SK-N-MC (cell line): Measurements from ENCODE around the gene ITPR2.

Experiments
- DNase-seq: peaks from one replicate; pipeline ENCODE4 v3.0.0-alpha.2; 2011; ENCODE audit warnings: low read depth, low spot score
- H3K27ac ChIP-seq: fragments of 200-600 bp; sonication (generic); 2 replicates; pipeline ENCODE4 v1.5.1; 2016; ENCODE audit warnings: mixed run types
- H3K36me3 ChIP-seq: fragments of 200-600 bp; sonication (generic); 2 replicates; pipeline ENCODE4 v1.6.1; 2017; ENCODE audit warnings: antibody characterized with exemption, low read length, mixed read lengths; ENCODE audit not compliant: insufficient read depth
- H3K4me3 ChIP-seq: fragments of 200-600 bp; sonication (generic); 2 replicates; pipeline ENCODE4 v1.5.1; 2016
- H3K9ac ChIP-seq: fragments of 200-600 bp; sonication (generic); 2 replicates; pipeline ENCODE4 v1.8.0; 2017; ENCODE audit warnings: mixed run types, mixed read lengths; ENCODE audit not compliant: insufficient read length
- H3K9me3 ChIP-seq: fragments of 200-600 bp; sonication (generic); 2 replicates; pipeline ENCODE4 v1.6.1; 2017; ENCODE audit warnings: low read depth, mild to moderate bottlenecking, antibody characterized with exemption, low read length, moderate library complexity, mixed read lengths
- EZH2 ChIP-seq: fragments of 200-600 bp; sonication (generic); IDR thresholded peaks from one replicate; pipeline ENCODE4 v1.6.1; 2017; ENCODE audit warnings: antibody characterized with exemption
- FOXP2 ChIP-seq: optimal IDR thresholded peaks from 2 replicates; pipeline ENCODE3; 2011; ENCODE audit warnings: mild to moderate bottlenecking, moderate library complexity; ENCODE audit not compliant: insufficient read depth; ENCODE audit errors: extremely low read length, control extremely low read depth
- POLR2AphosphoS5 ChIP-seq: IDR thresholded peaks from 2 replicates; pipeline ENCODE4 v1.6.1; 2012; ENCODE audit warnings: mild to moderate bottlenecking, low read depth, low read length, borderline replicate concordance

Gene ITPR2

GRCh38 chr12:26389343-26389742 lies 443.7 kb downstream of the ITPR2 start:
- no peak for DNase-seq

GRCh38 chr12:26384536-26384935 lies 448.5 kb downstream of the ITPR2 start:
- no peaks in the 10 kb centered on the region for H3K9me3 ChIP-seq
- TF ChIP-seq POLR2AphosphoS5: no peak
- no peak for TF ChIP-seq EZH2
- TF ChIP-seq FOXP2: no peak
- H3K4me3 ChIP-seq: no peak overlapping the region
- no peaks in the 10 kb centered on the region for H3K36me3 ChIP-seq
- H3K9ac ChIP-seq: no peak overlapping the region
- DNase-seq: no peak
- no peak overlapping the region for H3K27ac ChIP-seq

More at GRCh38 chr12:26389343-26389742, 443.7 kb downstream of the ITPR2 start:
- no peak overlapping the region for H3K4me3 ChIP-seq
- H3K27ac ChIP-seq: no peak overlapping the region
- H3K9me3 ChIP-seq: no peaks in the 10 kb centered on the region
- no peaks in the 10 kb centered on the region for H3K36me3 ChIP-seq
- H3K9ac ChIP-seq: no peak overlapping the region
- no peak for TF ChIP-seq EZH2
- no peak for TF ChIP-seq FOXP2
- TF ChIP-seq POLR2AphosphoS5: no peak

- Histone ChIP-seq H3K9me3 (no peaks in the 10 kb centered on the region), H3K9ac (no peak overlapping the region), H3K36me3 (no peaks in the 10 kb centered on the region), H3K4me3 (no peak overlapping the region), H3K27ac (no peak overlapping the region)
- TF ChIP-seq POLR2AphosphoS5 (no peak), FOXP2 (no peak), EZH2 (no peak)
- DNase-seq: no peak
Measured at GRCh38 chr12:26383041-26383440, 450.0 kb downstream of the ITPR2 start.

GRCh38 chr12:26380897-26381296 lies 452.1 kb downstream of the ITPR2 start:
- Histone ChIP-seq H3K9me3 (no peaks in the 10 kb centered on the region), H3K27ac (no peak overlapping the region), H3K4me3 (no peak overlapping the region), H3K36me3 (no peaks in the 10 kb centered on the region), H3K9ac (no peak overlapping the region)
- no peak for TF ChIP-seq EZH2
- TF ChIP-seq POLR2AphosphoS5: no peak
- TF ChIP-seq FOXP2: no peak
- no peak for DNase-seq

- Histone ChIP-seq H3K36me3 (no peaks in the 10 kb centered on the region), H3K27ac (no peak overlapping the region), H3K9me3 (no peaks in the 10 kb centered on the region), H3K9ac (no peak overlapping the region), H3K4me3 (no peak overlapping the region)
- TF ChIP-seq FOXP2: no peak
- TF ChIP-seq POLR2AphosphoS5: no peak
- no peak for TF ChIP-seq EZH2
- no peak for DNase-seq
Measured at GRCh38 chr12:26379777-26380467, 453.1 kb downstream of the ITPR2 start.

GRCh38 chr12:26378711-26379110 lies 454.3 kb downstream of the ITPR2 start:
- no peak overlapping the region for H3K4me3 ChIP-seq
- H3K36me3 ChIP-seq: no peaks in the 10 kb centered on the region
- no peak for TF ChIP-seq EZH2
- H3K27ac ChIP-seq: no peak overlapping the region
- DNase-seq: no peak
- H3K9me3 ChIP-seq: no peaks in the 10 kb centered on the region
- H3K9ac ChIP-seq: no peak overlapping the region

GRCh38 chr12:26374934-26375680 lies 457.9 kb downstream of the ITPR2 start:
- Histone ChIP-seq H3K9me3 (no peaks in the 10 kb centered on the region), H3K36me3 (no peaks in the 10 kb centered on the region), H3K4me3 (no peak overlapping the region), H3K9ac (no peak overlapping the region), H3K27ac (no peak overlapping the region)
- no peak for TF ChIP-seq EZH2
- no peak for TF ChIP-seq FOXP2
- TF ChIP-seq POLR2AphosphoS5: no peak
- DNase-seq: no peak

- TF ChIP-seq EZH2: no peak
- TF ChIP-seq POLR2AphosphoS5: no peak
- no peak for TF ChIP-seq FOXP2
Measured at GRCh38 chr12:26373606-26374495, 459.1 kb downstream of the ITPR2 start.

More at GRCh38 chr12:26373606-26374495, 459.1 kb downstream of the ITPR2 start:
- Histone ChIP-seq H3K4me3 (no peak overlapping the region), H3K9me3 (no peaks in the 10 kb centered on the region), H3K36me3 (no peaks in the 10 kb centered on the region), H3K9ac (no peak overlapping the region), H3K27ac (no peak overlapping the region)
- DNase-seq: no peak
